Measurements from ENCODE around the gene ST8SIA6. TPM values are rescaled to one million over a fixed set of nuclear protein-coding genes. Genes with fewer than 3 reads are reported as not detected.
"Not testable (repeated sequence)": the region's sequence is repeated elsewhere in the genome, so short reads cannot be mapped to it uniquely, and the experiment has no call there.

The ST8SIA6 gene, protein sequence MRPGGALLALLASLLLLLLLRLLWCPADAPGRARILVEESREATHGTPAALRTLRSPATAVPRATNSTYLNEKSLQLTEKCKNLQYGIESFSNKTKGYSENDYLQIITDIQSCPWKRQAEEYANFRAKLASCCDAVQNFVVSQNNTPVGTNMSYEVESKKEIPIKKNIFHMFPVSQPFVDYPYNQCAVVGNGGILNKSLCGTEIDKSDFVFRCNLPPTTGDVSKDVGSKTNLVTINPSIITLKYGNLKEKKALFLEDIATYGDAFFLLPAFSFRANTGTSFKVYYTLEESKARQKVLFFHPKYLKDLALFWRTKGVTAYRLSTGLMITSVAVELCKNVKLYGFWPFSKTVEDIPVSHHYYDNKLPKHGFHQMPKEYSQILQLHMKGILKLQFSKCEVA
- total RNA-seq (not detected in 2 replicates), polyA plus RNA-seq (0.79 TPM in 1 of 2 replicates, not detected in the other)

DNA sequence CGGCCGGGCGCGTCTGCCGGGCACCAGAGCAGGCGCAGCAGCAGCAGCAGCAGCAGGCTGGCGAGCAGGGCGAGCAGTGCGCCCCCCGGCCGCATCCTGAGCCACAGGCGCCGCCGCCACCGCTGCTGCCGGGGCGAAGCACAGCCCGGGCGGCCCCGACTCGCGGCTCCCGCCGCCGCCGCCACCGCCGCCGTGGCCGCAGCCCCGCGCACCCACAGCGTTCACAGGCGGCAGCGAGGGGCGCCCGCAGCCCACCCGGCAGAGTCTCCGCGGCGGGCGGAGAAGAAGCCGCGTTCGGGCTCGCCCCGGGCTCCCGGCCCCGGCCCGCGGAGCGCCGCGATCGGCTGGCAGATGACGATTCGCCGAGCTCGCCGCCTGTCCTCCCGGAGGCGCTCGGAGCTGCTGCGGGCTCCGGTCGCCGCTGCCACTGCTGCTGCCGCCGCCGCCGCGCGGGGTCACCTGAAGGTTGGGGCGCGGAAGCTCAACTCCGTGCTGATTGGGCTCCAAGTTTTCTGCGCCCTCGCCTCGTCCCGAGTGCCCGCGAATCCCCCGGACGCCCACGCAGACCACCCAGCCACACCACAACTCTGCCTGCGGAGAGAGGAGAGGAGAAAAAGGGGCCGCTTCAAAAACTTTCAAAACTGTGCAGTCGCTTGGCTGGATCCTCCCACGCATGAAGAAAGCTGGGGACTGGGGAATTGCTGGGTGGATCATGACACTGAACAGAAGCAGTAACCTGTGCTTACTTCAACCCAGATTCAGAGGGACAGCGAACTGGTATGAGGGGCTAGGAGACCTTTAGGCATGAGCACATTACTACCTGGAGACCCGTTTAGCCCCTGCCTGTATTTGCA, at the start of gene ST8SIA6:
Gene ST8SIA6 (minus strand): TSS at position 435 of the 854 bp plus-strand sequence. CDS start 340 bp downstream, at position 95.
- H3K27ac ChIP-seq = no peak within 1 kb of the TSS
- H3K9me3 ChIP-seq (ENCODE audit: low read depth) = no peaks in the 10 kb centered on the region
- H3K4me3 ChIP-seq = peak within 1 kb of the TSS; percentile 50
- TF ChIP-seq, protein P1, sequence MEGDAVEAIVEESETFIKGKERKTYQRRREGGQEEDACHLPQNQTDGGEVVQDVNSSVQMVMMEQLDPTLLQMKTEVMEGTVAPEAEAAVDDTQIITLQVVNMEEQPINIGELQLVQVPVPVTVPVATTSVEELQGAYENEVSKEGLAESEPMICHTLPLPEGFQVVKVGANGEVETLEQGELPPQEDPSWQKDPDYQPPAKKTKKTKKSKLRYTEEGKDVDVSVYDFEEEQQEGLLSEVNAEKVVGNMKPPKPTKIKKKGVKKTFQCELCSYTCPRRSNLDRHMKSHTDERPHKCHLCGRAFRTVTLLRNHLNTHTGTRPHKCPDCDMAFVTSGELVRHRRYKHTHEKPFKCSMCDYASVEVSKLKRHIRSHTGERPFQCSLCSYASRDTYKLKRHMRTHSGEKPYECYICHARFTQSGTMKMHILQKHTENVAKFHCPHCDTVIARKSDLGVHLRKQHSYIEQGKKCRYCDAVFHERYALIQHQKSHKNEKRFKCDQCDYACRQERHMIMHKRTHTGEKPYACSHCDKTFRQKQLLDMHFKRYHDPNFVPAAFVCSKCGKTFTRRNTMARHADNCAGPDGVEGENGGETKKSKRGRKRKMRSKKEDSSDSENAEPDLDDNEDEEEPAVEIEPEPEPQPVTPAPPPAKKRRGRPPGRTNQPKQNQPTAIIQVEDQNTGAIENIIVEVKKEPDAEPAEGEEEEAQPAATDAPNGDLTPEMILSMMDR (IDR thresholded peaks at IDR 0.05; ENCODE audit: low read depth, low read length) = no peak
- no peaks in the 10 kb centered on the region for H3K36me3 ChIP-seq
- peaks cover 56% of the 10 kb centered on the region for H3K27me3 ChIP-seq
- no peaks in the 10 kb centered on the region for H3K4me1 ChIP-seq (ENCODE audit: low read depth)
- peak; percentile 63 to 73 for DNase-seq (ENCODE audit: low read depth in 1 of 2, low spot score in 1 of 2)

DNA sequence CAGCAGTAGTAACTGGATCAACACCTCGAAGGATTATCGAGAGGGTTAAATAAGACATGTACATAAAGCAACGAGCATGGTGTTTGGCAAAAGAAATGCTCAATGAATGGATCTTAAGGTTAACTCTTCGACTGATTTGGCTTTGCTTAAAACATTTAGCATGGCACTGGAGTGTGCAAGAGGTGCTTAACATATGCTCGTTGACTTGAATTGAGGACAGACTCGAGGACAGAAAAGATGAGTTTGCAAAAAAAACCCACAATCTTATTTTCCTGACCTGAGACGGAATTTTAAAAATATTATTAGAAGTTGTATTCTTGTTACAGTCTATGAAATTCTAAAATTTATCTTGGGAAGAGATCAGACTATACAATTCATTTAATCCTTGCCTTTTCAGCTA, 49.4 kb upstream of the ST8SIA6 start:
- Histone ChIP-seq H3K27ac (no peak overlapping the region), H3K4me3 (no peak overlapping the region), H3K27me3 (no peaks in the 10 kb centered on the region), H3K36me3 (no peaks in the 10 kb centered on the region), H3K9me3 (ENCODE audit: low read depth) (no peaks in the 10 kb centered on the region), H3K4me1 (ENCODE audit: low read depth) (no peaks in the 10 kb centered on the region)
- DNase-seq (ENCODE audit: low read depth in 1 of 2, low spot score in 1 of 2) = no peak
- TF ChIP-seq, protein P1 (IDR thresholded peaks at IDR 0.05; ENCODE audit: low read depth, low read length) = no peak

DNA sequence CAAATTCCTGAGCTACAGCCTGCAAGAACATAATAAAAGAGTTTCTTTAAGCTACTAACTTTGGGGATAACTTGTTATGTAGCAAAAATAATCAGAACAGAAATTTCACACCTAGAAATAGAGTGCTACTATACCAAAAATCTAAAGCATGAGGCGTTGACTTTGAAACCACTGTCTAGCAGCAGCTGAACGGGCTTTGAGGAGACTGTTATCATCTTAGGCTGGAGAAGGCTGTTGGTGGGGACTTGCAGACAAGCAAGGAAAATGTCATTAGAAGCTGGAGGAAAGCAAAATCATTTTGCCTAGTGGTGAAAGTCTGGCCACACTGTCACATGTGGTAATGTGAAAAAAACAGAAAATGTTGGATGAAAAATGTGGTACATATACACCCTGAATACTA, 48.4 kb upstream of the ST8SIA6 start:
- no peaks in the 10 kb centered on the region for H3K36me3 ChIP-seq
- H3K9me3 ChIP-seq (ENCODE audit: low read depth) = no peaks in the 10 kb centered on the region
- H3K27ac ChIP-seq = no peak overlapping the region
- DNase-seq (ENCODE audit: low read depth in 1 of 2, low spot score in 1 of 2) = no peak
- H3K4me3 ChIP-seq = no peak overlapping the region
- TF ChIP-seq, protein P1 (IDR thresholded peaks at IDR 0.05; ENCODE audit: low read depth, low read length) = no peak
- no peaks in the 10 kb centered on the region for H3K4me1 ChIP-seq (ENCODE audit: low read depth)
- H3K27me3 ChIP-seq = no peaks in the 10 kb centered on the region

DNA sequence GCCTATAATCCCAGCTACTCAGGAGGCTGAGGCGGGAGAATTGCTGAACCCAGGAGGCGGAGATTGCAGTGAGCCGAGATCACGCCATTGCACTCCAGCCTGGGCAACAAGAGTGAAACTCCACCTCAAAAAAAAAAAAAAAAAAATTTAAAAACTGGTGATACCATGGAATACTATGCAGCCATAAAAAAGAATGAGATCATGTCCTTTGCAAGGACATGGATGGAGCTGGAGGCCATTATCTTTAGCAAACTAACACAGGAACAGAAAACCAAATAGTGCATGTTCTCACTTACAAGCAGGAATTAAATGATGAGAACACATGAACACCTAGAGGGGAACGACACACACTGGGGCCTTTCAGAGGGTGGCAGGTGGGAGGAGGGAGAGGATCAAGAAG, 44.6 kb upstream of the ST8SIA6 start:
- not testable (repeated sequence) for H3K4me1 ChIP-seq (ENCODE audit: low read depth); H3K27ac ChIP-seq; H3K36me3 ChIP-seq; H3K4me3 ChIP-seq; H3K9me3 ChIP-seq (ENCODE audit: low read depth); DNase-seq (ENCODE audit: low read depth in 1 of 2, low spot score in 1 of 2); H3K27me3 ChIP-seq

DNA sequence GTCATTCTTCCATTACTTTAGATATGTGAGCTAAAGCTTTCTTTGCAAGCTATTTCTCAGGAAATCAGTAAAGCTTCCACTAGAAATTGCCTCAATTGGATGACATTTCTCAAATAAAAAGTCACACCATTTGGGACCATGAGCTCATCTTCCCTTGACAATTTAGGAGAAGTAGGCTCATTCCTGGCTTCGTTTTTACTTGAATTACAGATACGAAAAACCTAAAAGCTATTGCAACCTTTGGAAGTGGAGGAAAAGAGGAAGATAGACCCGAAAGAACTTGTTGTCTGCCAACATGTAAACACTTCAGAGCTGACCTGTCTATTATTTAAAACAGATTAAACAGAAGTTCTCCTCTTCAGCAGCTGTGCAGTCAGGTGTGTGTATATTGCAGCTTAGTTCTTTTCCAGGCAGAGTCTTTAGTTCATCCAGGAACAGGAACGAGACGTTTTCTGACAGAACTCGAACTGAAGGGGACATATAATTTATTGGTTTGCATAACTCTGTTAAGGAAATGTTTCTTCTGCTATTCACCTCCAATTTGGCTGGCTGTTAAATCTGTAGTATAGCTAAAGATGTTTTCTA, 43.1 kb upstream of the ST8SIA6 start:
- H3K9me3 ChIP-seq (ENCODE audit: low read depth) = no peaks in the 10 kb centered on the region
- TF ChIP-seq, protein P1 (IDR thresholded peaks at IDR 0.05; ENCODE audit: low read depth, low read length) = no peak
- no peaks in the 10 kb centered on the region for H3K4me1 ChIP-seq (ENCODE audit: low read depth)
- no peaks in the 10 kb centered on the region for H3K36me3 ChIP-seq
- DNase-seq (ENCODE audit: low read depth in 1 of 2, low spot score in 1 of 2) = no peak
- H3K4me3 ChIP-seq = no peak overlapping the region
- H3K27ac ChIP-seq = no peak overlapping the region
- no peaks in the 10 kb centered on the region for H3K27me3 ChIP-seq
